GM12878 (cell line): Measurements from ENCODE around the gene MLLT3. TPM values are rescaled to one million over a fixed set of nuclear protein-coding genes. Genes with fewer than 3 reads are reported as not detected.
A peak's percentile ranks its signal among the peaks of the same experiment; 100 is the strongest.
"Not testable (repeated sequence)": the region's sequence is repeated elsewhere in the genome, so short reads cannot be mapped to it uniquely, and the experiment has no call there.

Experiments
- ATAC-seq: fragments of 200-7000 bp; cut with Tn5 transposase; 3 replicates; pipeline ENCODE4 v1.9.1; 2020; ENCODE audit warnings: mild to moderate bottlenecking, moderate library complexity
- BruUV-seq: library from RNA; stranded (reverse); fragments of 400-500 nt; replicated peaks from 2 replicates; lab custom pipeline; 2021; lab: Mats Ljungman, UMichigan
- CTCF ChIA-PET: fragments of 300-600 bp; sonication (Branson Sonifier 250); formaldehyde crosslinking; extraction: SDS; loops from one replicate; lab custom pipeline; 2021; ENCODE audit warnings: inconsistent platforms; lab: Yijun Ruan, JAX
- POLR2A ChIA-PET: fragments of 350-600 bp; formaldehyde crosslinking; extraction: SDS; loops from one replicate; lab custom pipeline; 2021; ENCODE audit warnings: inconsistent platforms; lab: Charles Lee
- RAD21 ChIA-PET: fragments of 300-600 bp; sonication (Branson Sonifier 250); formaldehyde crosslinking; loops from one replicate; lab custom pipeline; 2023; ENCODE audit warnings: antibody characterized with exemption; ENCODE audit not compliant: unreplicated experiment; lab: Charles Lee
- SMC1A ChIA-PET: fragments of 300-600 bp; sonication (Branson Sonifier 250); formaldehyde crosslinking; loops from one replicate; lab custom pipeline; 2023; ENCODE audit not compliant: unreplicated experiment, uncharacterized antibody; lab: Charles Lee
- DNase-seq: peaks from one replicate; pipeline ENCODE4 v3.0.0-alpha.2; 2011; ENCODE audit warnings: low read depth, low spot score
- FAIRE-seq: peaks from 3 replicates; lab custom pipeline; 2011; peaks lifted over from hg19 to GRCh38; lab: Jason Lieb, UNC
- H2AFZ ChIP-seq: 2 replicates; pipeline ENCODE4 v1.6.0; 2011; ENCODE audit warnings: low read depth, low read length, control low read depth; ENCODE audit not compliant: control insufficient read depth
- H3K27ac ChIP-seq: 2 replicates; pipeline ENCODE4 v1.5.1; 2011; ENCODE audit warnings: control low read depth; ENCODE audit not compliant: control insufficient read depth, insufficient read depth
- H3K27me3 ChIP-seq, 2 experiments: replicated peaks in 1 of 2; 2 replicates each; pipeline versions ENCODE4 v1.6.0 to v1.6.1; 2011; ENCODE audit warnings: low read length in 1 of 2; ENCODE audit not compliant: control insufficient read depth in 2 of 2, insufficient read depth in 2 of 2
- H3K36me3 ChIP-seq, 2 experiments: 2 replicates each; pipeline ENCODE4 v1.5.1; 2011; ENCODE audit warnings: low read length in 1 of 2; ENCODE audit not compliant: control insufficient read depth in 2 of 2, insufficient read depth in 2 of 2
- H3K4me1 ChIP-seq: 2 replicates; pipeline ENCODE4 v1.6.1; 2011; ENCODE audit warnings: mild to moderate bottlenecking, low read length, moderate library complexity, mixed read lengths; ENCODE audit not compliant: control insufficient read depth, insufficient read depth
- H3K4me2 ChIP-seq: 2 replicates; pipeline ENCODE4 v1.6.0; 2011; ENCODE audit warnings: control low read depth; ENCODE audit not compliant: control insufficient read depth, insufficient read depth
- H3K4me3 ChIP-seq: fragments of 200-600 bp; sonication (generic); 2 replicates; pipeline ENCODE4 v1.5.1; 2016
- H3K79me2 ChIP-seq: 2 replicates; pipeline ENCODE4 v1.6.0; 2011; ENCODE audit warnings: low read length; ENCODE audit not compliant: control insufficient read depth, insufficient read depth
- H3K9ac ChIP-seq: 2 replicates; pipeline ENCODE4 v1.8.0; 2011; ENCODE audit warnings: low read length, control low read depth, mixed read lengths; ENCODE audit not compliant: control insufficient read depth, insufficient read depth
- H3K9me3 ChIP-seq: replicated peaks from 3 replicates; pipeline ENCODE4 v1.5.1; 2011; ENCODE audit warnings: mild to moderate bottlenecking, low read length; ENCODE audit not compliant: control insufficient read depth, insufficient read depth
- H4K20me1 ChIP-seq: 2 replicates; pipeline ENCODE4 v1.6.0; 2011; ENCODE audit not compliant: control insufficient read depth, insufficient read depth
- CREM ChIP-seq: IDR thresholded peaks from 2 replicates; pipeline ENCODE4 v1.6.1; 2014; ENCODE audit warnings: antibody characterized with exemption, low read depth
- RUNX3 ChIP-seq: IDR thresholded peaks from 2 replicates; pipeline ENCODE4 v1.6.1; 2012; ENCODE audit warnings: low read length, inconsistent platforms
- WGBS: methylation state at CpG from one replicate; pipeline ENCODE4 v1.1.6; 2016; ENCODE audit warnings: low lambda C conversion rate; ENCODE audit not compliant: insufficient replicate concordance, insufficient coverage; ENCODE audit errors: missing lambda C conversion rate; 5-methylcytosine and 5-hydroxymethylcytosine counted together
- in situ Hi-C: fragments of 300-500 bp; cut with MboI; formaldehyde crosslinking; loops from 9 replicates; pipeline ENCODE4 v1.14.3; 2018; ENCODE audit warnings: mixed read lengths
- intact Hi-C: fragments of 100-400 bp; cut with micrococcal nuclease; formaldehyde crosslinking; loops from one replicate; pipeline ENCODE4 v1.14.2; 2022; ENCODE audit not compliant: unreplicated experiment
- polyA plus RNA-seq, 11 experiments: library from polyadenylated mRNA; depleted of rRNA in 4 of 11; unstranded in 6 of 11; stranded (reverse) in 5 of 11; fragments of >200 nt; fragmentation: Nextera tagmentation in 4 of 11; fragmentation: Illumina TruSeq in 1 of 11; extraction: Ambion mirVana in 4 of 11; extraction: Trizol in 1 of 11; gene quantifications; 1 replicate in 1 of 11; 2 replicates in 10 of 11; pipeline versions ENCODE4 v1.2.1 to v1.2.3, GENCODE V29; 2011 to 2016; ENCODE audit warnings: inconsistent platforms in 2 of 11, missing spikeins in 2 of 11, low read depth in 1 of 11
- total RNA-seq, 4 experiments: library from RNA; depleted of rRNA in 3 of 4; stranded (reverse); fragments of >200 nt in 3 of 4; fragmentation: Illumina TruSeq in 1 of 4; extraction: Trizol in 1 of 4; gene quantifications; 2 replicates each; pipeline versions ENCODE4 v1.2.1 to v1.2.3, GENCODE V29; 2013 to 2021
- TF ChIP-seq, protein P1 (sequence below): fragments of 450-650 bp; IDR thresholded peaks from 2 replicates; pipeline ENCODE4 v1.6.1; 2017; ENCODE audit warnings: low read depth, mild to moderate bottlenecking, moderate library complexity
- TF ChIP-seq, protein P2 (sequence below), 3 experiments: IDR thresholded peaks in 2 of 3; conservative IDR thresholded peaks in 1 of 3; 2 replicates each; pipeline ENCODE4 v1.5.1; 2011; ENCODE audit warnings: low read depth in 3 of 3, low read length in 3 of 3, mild to moderate bottlenecking in 3 of 3, control low read depth in 2 of 3, moderate library complexity in 2 of 3, inconsistent platforms in 1 of 3, mixed read lengths in 1 of 3; ENCODE audit not compliant: control insufficient read depth in 2 of 3, insufficient read depth in 1 of 3; ENCODE audit errors: extremely low read depth in 1 of 3
- TF ChIP-seq, protein P3 (sequence below): IDR thresholded peaks from 2 replicates; pipeline ENCODE4 v1.6.1; 2011; ENCODE audit warnings: low read depth, mild to moderate bottlenecking, low read length, moderate library complexity, borderline replicate concordance; ENCODE audit errors: extremely low read depth

The MLLT3 gene
- total and polyA plus RNA-seq, 10 of the 15 experiments (the other 5 are each of a cell fraction or from before 2014, with no cell fraction given): 17.7 to 72.3 (median 35.6) TPM

DNA sequence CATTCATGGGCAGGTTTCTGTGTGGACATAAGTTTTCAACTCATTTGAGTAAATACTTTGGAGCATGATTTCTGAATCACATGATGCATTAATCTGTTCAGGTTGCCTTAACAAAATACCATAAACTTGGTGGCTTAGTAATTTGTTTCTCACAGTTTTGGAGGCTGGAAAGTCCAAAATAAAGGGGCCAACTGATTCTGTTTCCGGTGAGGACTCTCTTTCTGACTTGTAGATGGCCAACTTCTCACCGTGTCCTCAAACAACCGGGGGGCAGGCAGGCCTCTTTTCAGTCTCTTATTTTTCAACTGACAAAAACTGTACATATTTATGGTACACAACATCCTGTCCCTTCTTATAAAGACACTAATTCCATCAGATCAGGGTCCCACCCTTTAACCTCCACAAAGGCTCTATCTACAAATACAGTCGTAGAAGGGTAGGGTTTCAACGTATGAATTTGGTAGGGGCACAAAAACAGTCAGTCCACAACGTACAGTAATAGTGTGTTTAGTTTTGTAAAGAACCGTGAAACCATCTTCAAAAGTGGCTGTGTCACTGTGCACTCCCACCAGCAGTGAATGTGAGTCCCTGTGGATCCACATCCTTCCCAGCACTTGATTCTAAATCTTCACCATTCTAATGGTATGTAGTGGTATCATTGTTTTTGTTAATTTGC is 37.2 kb downstream of the MLLT3 start (continued):
- TF ChIP-seq, protein P1, sequence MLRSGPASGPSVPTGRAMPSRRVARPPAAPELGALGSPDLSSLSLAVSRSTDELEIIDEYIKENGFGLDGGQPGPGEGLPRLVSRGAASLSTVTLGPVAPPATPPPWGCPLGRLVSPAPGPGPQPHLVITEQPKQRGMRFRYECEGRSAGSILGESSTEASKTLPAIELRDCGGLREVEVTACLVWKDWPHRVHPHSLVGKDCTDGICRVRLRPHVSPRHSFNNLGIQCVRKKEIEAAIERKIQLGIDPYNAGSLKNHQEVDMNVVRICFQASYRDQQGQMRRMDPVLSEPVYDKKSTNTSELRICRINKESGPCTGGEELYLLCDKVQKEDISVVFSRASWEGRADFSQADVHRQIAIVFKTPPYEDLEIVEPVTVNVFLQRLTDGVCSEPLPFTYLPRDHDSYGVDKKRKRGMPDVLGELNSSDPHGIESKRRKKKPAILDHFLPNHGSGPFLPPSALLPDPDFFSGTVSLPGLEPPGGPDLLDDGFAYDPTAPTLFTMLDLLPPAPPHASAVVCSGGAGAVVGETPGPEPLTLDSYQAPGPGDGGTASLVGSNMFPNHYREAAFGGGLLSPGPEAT: no peak
- peak; percentile 25; the same call in 1 of the 2 replicates for TF ChIP-seq CREM
- TF ChIP-seq, protein P2, sequence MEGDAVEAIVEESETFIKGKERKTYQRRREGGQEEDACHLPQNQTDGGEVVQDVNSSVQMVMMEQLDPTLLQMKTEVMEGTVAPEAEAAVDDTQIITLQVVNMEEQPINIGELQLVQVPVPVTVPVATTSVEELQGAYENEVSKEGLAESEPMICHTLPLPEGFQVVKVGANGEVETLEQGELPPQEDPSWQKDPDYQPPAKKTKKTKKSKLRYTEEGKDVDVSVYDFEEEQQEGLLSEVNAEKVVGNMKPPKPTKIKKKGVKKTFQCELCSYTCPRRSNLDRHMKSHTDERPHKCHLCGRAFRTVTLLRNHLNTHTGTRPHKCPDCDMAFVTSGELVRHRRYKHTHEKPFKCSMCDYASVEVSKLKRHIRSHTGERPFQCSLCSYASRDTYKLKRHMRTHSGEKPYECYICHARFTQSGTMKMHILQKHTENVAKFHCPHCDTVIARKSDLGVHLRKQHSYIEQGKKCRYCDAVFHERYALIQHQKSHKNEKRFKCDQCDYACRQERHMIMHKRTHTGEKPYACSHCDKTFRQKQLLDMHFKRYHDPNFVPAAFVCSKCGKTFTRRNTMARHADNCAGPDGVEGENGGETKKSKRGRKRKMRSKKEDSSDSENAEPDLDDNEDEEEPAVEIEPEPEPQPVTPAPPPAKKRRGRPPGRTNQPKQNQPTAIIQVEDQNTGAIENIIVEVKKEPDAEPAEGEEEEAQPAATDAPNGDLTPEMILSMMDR (IDR thresholded peaks at IDR 0.05 in 2 of 3, conservative IDR thresholded peaks at IDR 0.05 in 1 of 3; ENCODE audit: control insufficient read depth in 2 of 3, extremely low read depth in 1 of 3, insufficient read depth in 1 of 3, low read depth in 3 of 3, low read length in 3 of 3): no peak
- TF ChIP-seq, protein P3, sequence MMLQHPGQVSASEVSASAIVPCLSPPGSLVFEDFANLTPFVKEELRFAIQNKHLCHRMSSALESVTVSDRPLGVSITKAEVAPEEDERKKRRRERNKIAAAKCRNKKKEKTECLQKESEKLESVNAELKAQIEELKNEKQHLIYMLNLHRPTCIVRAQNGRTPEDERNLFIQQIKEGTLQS: no peak

DNA sequence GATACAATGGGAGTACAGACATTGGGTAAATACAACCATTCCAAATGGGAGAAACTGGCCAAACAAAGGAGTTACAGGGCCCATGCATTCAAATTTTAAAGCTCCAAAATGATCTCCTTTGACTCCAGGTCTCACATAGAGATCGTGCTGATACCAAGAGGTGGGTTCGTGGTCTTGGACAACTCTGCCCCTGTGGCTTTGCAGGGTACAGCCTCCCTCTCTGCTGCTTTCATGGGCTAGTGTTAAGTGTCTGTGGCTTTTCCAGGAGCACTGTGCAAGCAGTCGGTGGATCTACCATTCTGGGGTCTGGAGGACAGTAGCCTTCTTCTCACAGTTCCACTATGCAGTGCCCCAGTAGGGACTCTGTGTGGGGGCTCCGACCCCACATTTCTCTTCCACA is 39.2 kb downstream of the MLLT3 start:
- H3K4me3 ChIP-seq, H3K9ac ChIP-seq, H4K20me1 ChIP-seq, in situ Hi-C loops, H2AFZ ChIP-seq: not testable (repeated sequence)
- ATAC-seq: peak; percentile 33
- peaks cover 16% of the 10 kb centered on the region for H3K4me1 ChIP-seq
- TF ChIP-seq RUNX3: 0 out of 2 replicates have a peak, but pooled peaks have one; percentile 4
- TF ChIP-seq, all 136 proteins: peak for 1; not testable (repeated sequence) for 135
- H3K9me3 ChIP-seq: peaks cover 25% of the 10 kb centered on the region
- 68% methylated on average over 4 of the region's 4 CpGs for WGBS
- BruUV-seq, DNase-seq, H3K4me2 ChIP-seq, H3K36me3 ChIP-seq, FAIRE-seq, H3K27ac ChIP-seq, H3K27me3 ChIP-seq: not testable (repeated sequence)
- intact Hi-C loops: loop anchor here (5.0 kb wide), 1 partner anchor 39 kb away; the partner anchor contains the start of gene MLLT3
- ChIA-PET SMC1A (interaction anchor here (0.5 to 2.2 kb wide), 6 partner anchors 13 to 57 kb away, joined by 3 to 9 read pairs (median 4); no protein-coding TSS in a partner anchor), CTCF (interaction anchor here (0.6 to 1.1 kb wide), 3 partner anchors 22 to 88 kb away, joined by 3 read pairs; no protein-coding TSS in a partner anchor), POLR2A (interaction anchor here (0.7 to 2.9 kb wide), 2 partner anchors 10 to 23 kb away, joined by 7 to 8 read pairs; no protein-coding TSS in a partner anchor), RAD21 (interaction anchor here (0.8 to 1.9 kb wide), 5 partner anchors 13 to 57 kb away, joined by 3 to 11 read pairs (median 4); partner anchors contain the start of gene MLLT3)
- H3K79me2 ChIP-seq: peaks cover 18% of the 10 kb centered on the region
